NCI-H2196 (cell line): ENCODE results near the gene NEK6.
A peak's percentile ranks its signal among the peaks of the same experiment; 100 is the strongest.

Experiments
- DNase-seq: peaks from one replicate; lab custom pipeline; 2025; ENCODE audit not compliant: unreplicated experiment; lab: John Stamatoyannopoulos, UW

Gene NEK6

GRCh38 chr9:124340219-124341069, 82.7 kb downstream of the NEK6 start:
- DNase-seq, result no peak

- DNase-seq, result no peak
Measured at GRCh38 chr9:124341455-124342170, 83.9 kb downstream of the NEK6 start.

GRCh38 chr9:124342402-124342775, 84.6 kb downstream of the NEK6 start:
- no peak for DNase-seq

- DNase-seq, result peak; percentile 80
Measured at GRCh38 chr9:124342776-124343485, 85.2 kb downstream of the NEK6 start.

GRCh38 chr9:124343533-124344290, 86.0 kb downstream of the NEK6 start:
- no peak for DNase-seq

- no peak for DNase-seq
Measured at GRCh38 chr9:124344291-124345050, 86.7 kb downstream of the NEK6 start.

GRCh38 chr9:124345063-124345462, 87.3 kb downstream of the NEK6 start:
- no peak for DNase-seq

GRCh38 chr9:124345751-124346281, 88.1 kb downstream of the NEK6 start:
- no peak for DNase-seq

- DNase-seq, result no peak
Measured at GRCh38 chr9:124346347-124347163, 88.8 kb downstream of the NEK6 start.

- DNase-seq, result no peak
Measured at GRCh38 chr9:124347206-124347967, 89.6 kb downstream of the NEK6 start.

GRCh38 chr9:124347968-124348358, 90.2 kb downstream of the NEK6 start:
- DNase-seq, result no peak

GRCh38 chr9:124348363-124348762, 90.6 kb downstream of the NEK6 start:
- DNase-seq, result no peak

GRCh38 chr9:124348831-124349230, 91.1 kb downstream of the NEK6 start:
- no peak for DNase-seq

GRCh38 chr9:124349267-124349666, 91.5 kb downstream of the NEK6 start:
- DNase-seq, result no peak

- no peak for DNase-seq
Measured at GRCh38 chr9:124349675-124350493, 92.1 kb downstream of the NEK6 start.

- DNase-seq, result no peak
Measured at GRCh38 chr9:124350494-124351263, 92.9 kb downstream of the NEK6 start.
